HCT116 (cell line): ENCODE measurements around the gene CLOCK. TPM values are rescaled to one million over a fixed set of nuclear protein-coding genes. Genes with fewer than 3 reads are reported as not detected.

Experiments used
- ATAC-seq: fragments of 200-7000 bp; cut with Tn5 transposase; 2 replicates; pipeline ENCODE4 v1.9.1; 2020; ENCODE audit warnings: mild to moderate bottlenecking, moderate library complexity
- BruUV-seq: library from RNA; stranded (reverse); fragments of 400-500 nt; replicated peaks from 2 replicates; lab custom pipeline; 2021; lab: Mats Ljungman, UMichigan
- CTCF ChIA-PET: fragments of 300-600 bp; sonication (Branson Sonifier 250); formaldehyde crosslinking; loops from one replicate; lab custom pipeline; 2021; ENCODE audit warnings: antibody characterized with exemption; lab: Charles Lee
- POLR2A ChIA-PET: fragments of 300-600, 350-600 bp; sonication (Branson Sonifier 250); formaldehyde crosslinking; loops from one replicate; lab custom pipeline; 2021; ENCODE audit warnings: antibody characterized with exemption; lab: Charles Lee
- RAD21 ChIA-PET, 2 experiments: fragments of 300-600 bp; sonication (Branson Sonifier 250); formaldehyde crosslinking; loops; one replicate each; lab custom pipeline; 2023; ENCODE audit warnings: low total read pairs in 2 of 2; ENCODE audit not compliant: uncharacterized antibody in 2 of 2, unreplicated experiment in 2 of 2, low non-redundant PET in 1 of 2; lab: Charles Lee
- DNase-seq: peaks from one replicate; pipeline ENCODE4 v3.0.0-alpha.2; 2010; ENCODE audit warnings: low read depth, low spot score
- H2AFZ ChIP-seq: fragments of 200-600 bp; shearing (Covaris generic), sonication (generic); 2 replicates; pipeline ENCODE4 v1.6.1; 2017; ENCODE audit warnings: low read depth, mixed run types, mixed read lengths, antibody characterized with exemption, low read length; ENCODE audit not compliant: poor library complexity, severe bottlenecking
- H3K27ac ChIP-seq: 2 replicates; pipeline ENCODE4 v1.5.1; 2012; ENCODE audit warnings: low read depth, low read length
- H3K27me3 ChIP-seq: fragments of 200-600 bp; sonication (generic); 2 replicates; pipeline ENCODE4 v1.6.1; 2016; ENCODE audit warnings: mixed run types, low read length, mixed read lengths; ENCODE audit not compliant: insufficient read depth
- H3K36me3 ChIP-seq, 2 experiments: fragments of 200-500 bp in 1 of 2; fragments of 200-600 bp in 1 of 2; sonication (Bioruptor generic) in 1 of 2; sonication (generic) in 1 of 2; 2 replicates each; pipeline versions ENCODE4 v1.5.1 to v1.6.1; 2014 to 2016; ENCODE audit warnings: low read length in 2 of 2, inconsistent platforms in 1 of 2, mixed read lengths in 1 of 2, mixed run types in 1 of 2; ENCODE audit not compliant: insufficient read depth in 2 of 2, control insufficient read depth in 1 of 2
- H3K4me1 ChIP-seq, 2 experiments: fragments of 200-600 bp in 1 of 2; sonication (generic) in 1 of 2; 2 replicates each; pipeline versions ENCODE4 v1.5.1 to v1.6.1; 2012 to 2017; ENCODE audit warnings: low read length in 2 of 2, inconsistent platforms in 1 of 2, mild to moderate bottlenecking in 1 of 2, mixed read lengths in 1 of 2, mixed run types in 1 of 2, moderate library complexity in 1 of 2; ENCODE audit not compliant: insufficient read depth in 2 of 2, control insufficient read depth in 1 of 2
- H3K4me2 ChIP-seq: fragments of 200-600 bp; sonication (generic); 2 replicates; pipeline ENCODE4 v1.6.1; 2017; ENCODE audit warnings: mixed run types, low read length, mixed read lengths
- H3K4me3 ChIP-seq, 2 experiments: fragments of 200-600 bp in 1 of 2; sonication (generic) in 1 of 2; replicated peaks in 1 of 2; 2 replicates each; pipeline ENCODE4 v1.5.1; 2011 to 2016; ENCODE audit warnings: low read length in 2 of 2, control low read depth in 1 of 2, low read depth in 1 of 2, mild to moderate bottlenecking in 1 of 2, mixed read lengths in 1 of 2, mixed run types in 1 of 2
- H3K79me2 ChIP-seq: fragments of 200-600 bp; sonication (generic); 2 replicates; pipeline ENCODE4 v1.6.1; 2017; ENCODE audit warnings: mild to moderate bottlenecking, mixed run types, low read length, moderate library complexity, mixed read lengths; ENCODE audit not compliant: insufficient read depth
- H3K9ac ChIP-seq: fragments of 200-600 bp; sonication (generic); 2 replicates; pipeline ENCODE4 v1.6.1; 2016; ENCODE audit warnings: low read length, mixed read lengths
- H3K9me2 ChIP-seq: fragments of 200-600 bp; sonication (generic), shearing (Covaris generic); 2 replicates; pipeline ENCODE4 v1.6.1; 2017; ENCODE audit warnings: mixed run types, mild to moderate bottlenecking, moderate library complexity; ENCODE audit not compliant: insufficient read depth
- H3K9me3 ChIP-seq, 2 experiments: fragments of 200-500 bp in 1 of 2; fragments of 200-600 bp in 1 of 2; sonication (Bioruptor generic) in 1 of 2; sonication (generic) in 1 of 2; 2 replicates each; pipeline ENCODE4 v1.6.1; 2014 to 2017; ENCODE audit warnings: low read length in 2 of 2, mixed read lengths in 2 of 2, inconsistent platforms in 1 of 2, low read depth in 1 of 2, mild to moderate bottlenecking in 1 of 2, mixed run types in 1 of 2, moderate library complexity in 1 of 2; ENCODE audit not compliant: control insufficient read depth in 1 of 2, insufficient read depth in 1 of 2
- H4K20me1 ChIP-seq: fragments of 200-600 bp; sonication (generic), shearing (Covaris generic); 2 replicates; pipeline ENCODE4 v1.6.1; 2017; ENCODE audit warnings: mixed run types, mild to moderate bottlenecking, moderate library complexity; ENCODE audit not compliant: insufficient read depth
- CEBPB ChIP-seq: IDR thresholded peaks from 2 replicates; pipeline ENCODE4 v1.6.1; 2012; ENCODE audit warnings: low read depth
- CTCF ChIP-seq, 3 experiments: fragments of 200-600 bp in 1 of 3; sonication (generic) in 1 of 3; IDR thresholded peaks in 2 of 3; conservative IDR thresholded peaks in 1 of 3; 2 replicates each; pipeline ENCODE4 v1.5.1; 2012 to 2017; ENCODE audit warnings: low read depth in 2 of 3, low read length in 2 of 3, antibody characterized with exemption in 1 of 3, borderline replicate concordance in 1 of 3, control low read depth in 1 of 3, mild to moderate bottlenecking in 1 of 3, mixed read lengths in 1 of 3, mixed run types in 1 of 3, moderate library complexity in 1 of 3; ENCODE audit not compliant: insufficient read depth in 1 of 3
- EZH2phosphoT487 ChIP-seq: fragments of 200-600 bp; IDR thresholded peaks from 2 replicates; pipeline ENCODE4 v1.6.1; 2018; ENCODE audit warnings: antibody characterized with exemption, borderline replicate concordance
- FOSL1 ChIP-seq: IDR thresholded peaks from 2 replicates; pipeline ENCODE4 v1.6.1; 2012; ENCODE audit warnings: low read depth
- JUND ChIP-seq: IDR thresholded peaks from 2 replicates; pipeline ENCODE4 v1.6.1; 2012
- POLR2A ChIP-seq: IDR thresholded peaks from 2 replicates; pipeline ENCODE4 v1.7.0; 2011; ENCODE audit warnings: borderline replicate concordance; ENCODE audit not compliant: insufficient read depth, insufficient read length; ENCODE audit errors: extremely low read depth
- POLR2AphosphoS5 ChIP-seq: IDR thresholded peaks from 2 replicates; pipeline ENCODE4 v1.6.1; 2011; ENCODE audit warnings: mild to moderate bottlenecking, low read depth, low read length, moderate library complexity
- SRF ChIP-seq: IDR thresholded peaks from 2 replicates; pipeline ENCODE4 v1.6.1; 2012; ENCODE audit warnings: low read depth
- ZBTB33 ChIP-seq: IDR thresholded peaks from 2 replicates; pipeline ENCODE4 v1.6.1; 2011; ENCODE audit warnings: mild to moderate bottlenecking, low read length, moderate library complexity; ENCODE audit not compliant: insufficient replicate concordance; ENCODE audit errors: extremely low read depth
- intact Hi-C: fragments of 100-400 bp; cut with micrococcal nuclease; formaldehyde crosslinking; loops from 2 replicates; pipeline ENCODE4 v1.10.0; 2022
- total RNA-seq: library from RNA; stranded (reverse); gene quantifications from one replicate; pipeline ENCODE4 v1.2.1, GENCODE V29; 2021; ENCODE audit not compliant: unreplicated experiment

Gene CLOCK
- total RNA-seq, 1 experiment from 2014 or later = 38.7 TPM

- no peaks in the 10 kb centered on the region for H3K4me1 ChIP-seq
- no peaks in the 10 kb centered on the region for H3K9me3 ChIP-seq
- BruUV-seq = no TSS peak
- no peak overlapping the region for H2AFZ ChIP-seq
- H3K9me2 ChIP-seq = no peaks in the 10 kb centered on the region
- H4K20me1 ChIP-seq = peaks cover 17% of the 10 kb centered on the region; the same call in 1 of the 2 replicates
- H3K4me2 ChIP-seq = no peak overlapping the region
- H3K27ac ChIP-seq = no peak overlapping the region
- ATAC-seq = no peak
- intact Hi-C loops = no loop called here
- ChIA-PET CTCF (no interaction called here), RAD21 (interaction anchor here in 1 of 2 experiments (0.8 kb wide), 1 partner anchor 144 kb away, joined by 3 read pairs; no protein-coding TSS in a partner anchor), POLR2A (no interaction called here)
- H3K36me3 ChIP-seq = peaks cover 15 to 24% of the 10 kb centered on the region in 2 experiments; a peak in 2 of 4 replicates
- H3K9ac ChIP-seq = no peak overlapping the region
- H3K79me2 ChIP-seq = peaks cover 100% of the 10 kb centered on the region
- DNase-seq = no peak
- H3K4me3 ChIP-seq = no peak overlapping the region
- H3K27me3 ChIP-seq = no peaks in the 10 kb centered on the region
- TF ChIP-seq JUND (no peak), POLR2A (no peak), CTCF (IDR thresholded peaks at IDR 0.05 in 2 of 3, conservative IDR thresholded peaks at IDR 0.05 in 1 of 3; ENCODE audit: borderline replicate concordance in 1 of 3, insufficient read depth in 1 of 3, low read depth in 2 of 3, low read length in 2 of 3) (no peak), POLR2AphosphoS5 (no peak), CEBPB (no peak), ZBTB33 (no peak), FOSL1 (no peak), SRF (no peak), EZH2phosphoT487 (no peak)
Measured at GRCh38 chr4:55410431-55410830, 136.3 kb downstream of the CLOCK start.
